H1 (cell line): ENCODE data around the gene VDR. TPM values are rescaled to one million over a fixed set of nuclear protein-coding genes. Genes with fewer than 3 reads are reported as not detected.

ENCODE experiments used
- CTCF ChIA-PET: fragments of 300-600 bp; sonication (Branson Sonifier 250); formaldehyde crosslinking; loops from one replicate; lab custom pipeline; 2021; ENCODE audit not compliant: partially characterized antibody; lab: Charles Lee
- POLR2A ChIA-PET: fragments of 300-600 bp; sonication (Branson Sonifier 250); formaldehyde crosslinking; loops from one replicate; lab custom pipeline; 2021; ENCODE audit warnings: inconsistent platforms; ENCODE audit not compliant: partially characterized antibody; lab: Charles Lee
- DNase-seq, 2 experiments: peaks; one replicate each; pipeline versions ENCODE4 v3.0.0 to v3.0.0-alpha.2; 2010 to 2022; ENCODE audit warnings: low spot score in 2 of 2, low read depth in 1 of 2, mixed read lengths in 1 of 2
- FAIRE-seq: peaks from 2 replicates; lab custom pipeline; 2011; peaks lifted over from hg19 to GRCh38; lab: Jason Lieb, UNC
- H2AFZ ChIP-seq: 2 replicates; pipeline ENCODE4 v1.8.1; 2012; ENCODE audit warnings: low read length, inconsistent platforms
- H2AK5ac ChIP-seq: 2 replicates; pipeline ENCODE4 v1.6.1; 2013; ENCODE audit warnings: low read depth, low read length
- H2BK120ac ChIP-seq: replicated peaks from 2 replicates; pipeline ENCODE3; 2013; ENCODE audit warnings: low read depth, low read length, inconsistent platforms
- H2BK12ac ChIP-seq: 2 replicates; pipeline ENCODE4 v1.6.1; 2013; ENCODE audit warnings: low read depth, low read length
- H2BK15ac ChIP-seq: 2 replicates; pipeline ENCODE4 v1.6.1; 2013; ENCODE audit warnings: low read length
- H2BK20ac ChIP-seq: 2 replicates; pipeline ENCODE4 v1.6.1; 2013; ENCODE audit warnings: low read length
- H2BK5ac ChIP-seq: 2 replicates; pipeline ENCODE4 v1.6.1; 2013; ENCODE audit warnings: low read depth, low read length
- H3K14ac ChIP-seq: 2 replicates; pipeline ENCODE4 v1.6.1; 2013; ENCODE audit warnings: inconsistent platforms; ENCODE audit not compliant: insufficient read length
- H3K18ac ChIP-seq: 2 replicates; pipeline ENCODE4 v1.6.1; 2013; ENCODE audit warnings: low read length; ENCODE audit errors: extremely low read depth
- H3K23ac ChIP-seq: 2 replicates; pipeline ENCODE4 v1.6.1; 2013; ENCODE audit warnings: inconsistent platforms; ENCODE audit not compliant: insufficient read length
- H3K23me2 ChIP-seq: 2 replicates; pipeline ENCODE4 v1.6.1; 2013; ENCODE audit warnings: low read depth, low read length
- H3K27ac ChIP-seq: 2 replicates; pipeline ENCODE4 v1.6.1; 2011; ENCODE audit warnings: low read depth, low read length, inconsistent platforms
- H3K27me3 ChIP-seq, 4 experiments: replicated peaks in 1 of 4; 1 replicate in 1 of 4; 2 replicates in 3 of 4; pipeline versions ENCODE4 v1.6.1 to v1.8.1; 2011 to 2013; ENCODE audit warnings: low read length in 3 of 4, mild to moderate bottlenecking in 3 of 4, inconsistent platforms in 2 of 4, mixed read lengths in 2 of 4, moderate library complexity in 1 of 4; ENCODE audit not compliant: control insufficient read depth in 3 of 4, insufficient read depth in 3 of 4; ENCODE audit errors: extremely low read depth in 1 of 4
- H3K36me3 ChIP-seq, 4 experiments: 2 replicates each; pipeline versions ENCODE4 v1.6.1 to v1.8.1; 2011 to 2013; ENCODE audit warnings: mild to moderate bottlenecking in 4 of 4, low read length in 3 of 4, moderate library complexity in 2 of 4, control low read depth in 1 of 4, inconsistent platforms in 1 of 4; ENCODE audit not compliant: insufficient read depth in 4 of 4, control insufficient read depth in 2 of 4
- H3K4ac ChIP-seq: replicated peaks from 2 replicates; pipeline ENCODE3; 2013; ENCODE audit warnings: low read length, low read depth, mixed read lengths, inconsistent platforms; ENCODE audit not compliant: insufficient read length
- H3K4me1 ChIP-seq, 4 experiments: replicated peaks in 1 of 4; 1 replicate in 1 of 4; 2 replicates in 3 of 4; pipeline versions ENCODE4 v1.6.1 to v1.8.1; 2011 to 2013; ENCODE audit warnings: low read length in 3 of 4, inconsistent platforms in 2 of 4, mixed read lengths in 1 of 4; ENCODE audit not compliant: insufficient read depth in 4 of 4, control insufficient read depth in 3 of 4
- H3K4me2 ChIP-seq, 2 experiments: 2 replicates each; pipeline versions ENCODE4 v1.6.1 to v1.8.1; 2011 to 2013; ENCODE audit warnings: low read depth in 2 of 2, low read length in 2 of 2, control low read depth in 1 of 2, inconsistent platforms in 1 of 2, mild to moderate bottlenecking in 1 of 2; ENCODE audit not compliant: insufficient read depth in 1 of 2
- H3K4me3 ChIP-seq, 4 experiments: fragments of 200-600, 300-600 bp in 1 of 4; sonication (generic), shearing (Covaris generic), sonication (Bioruptor Twin) in 1 of 4; 2 replicates each; pipeline versions ENCODE4 v1.5.1 to v1.8.1; 2011 to 2016; ENCODE audit warnings: low read length in 4 of 4, low read depth in 3 of 4, control low read depth in 2 of 4, inconsistent platforms in 2 of 4, mild to moderate bottlenecking in 2 of 4, mixed read lengths in 1 of 4, moderate library complexity in 1 of 4; ENCODE audit not compliant: insufficient read depth in 2 of 4; ENCODE audit errors: extremely low read depth in 1 of 4
- H3K56ac ChIP-seq: replicated peaks from 2 replicates; pipeline ENCODE3; 2013; ENCODE audit warnings: low read depth, mild to moderate bottlenecking, mixed read lengths, low read length, inconsistent platforms; ENCODE audit not compliant: insufficient read length
- H3K79me1 ChIP-seq: 2 replicates; pipeline ENCODE4 v1.6.1; 2013; ENCODE audit warnings: low read depth, low read length, control low read depth
- H3K79me2 ChIP-seq, 2 experiments: 2 replicates each; pipeline versions ENCODE4 v1.6.1 to v1.8.1; 2012 to 2013; ENCODE audit warnings: low read length in 2 of 2, mild to moderate bottlenecking in 2 of 2, inconsistent platforms in 1 of 2; ENCODE audit not compliant: insufficient read depth in 2 of 2, control insufficient read depth in 1 of 2
- H3K9ac ChIP-seq, 4 experiments: replicated peaks in 1 of 4; 1 replicate in 1 of 4; 2 replicates in 3 of 4; pipeline versions ENCODE4 v1.6.1 to v1.8.1; 2011 to 2013; ENCODE audit warnings: low read depth in 3 of 4, low read length in 3 of 4, control low read depth in 2 of 4, mild to moderate bottlenecking in 2 of 4, moderate library complexity in 2 of 4, inconsistent platforms in 1 of 4; ENCODE audit errors: extremely low read depth in 1 of 4
- H3K9me3 ChIP-seq, 2 experiments: 2 replicates each; pipeline versions ENCODE4 v1.6.1 to v1.8.1; 2012 to 2013; ENCODE audit warnings: mild to moderate bottlenecking in 2 of 2, moderate library complexity in 2 of 2, control low read depth in 1 of 2, inconsistent platforms in 1 of 2, low read depth in 1 of 2, low read length in 1 of 2, mixed read lengths in 1 of 2; ENCODE audit not compliant: insufficient read depth in 2 of 2
- H4K20me1 ChIP-seq, 2 experiments: replicated peaks in 1 of 2; 2 replicates each; pipeline versions ENCODE3 to v1.8.1; 2011 to 2013; ENCODE audit warnings: inconsistent platforms in 2 of 2, low read length in 2 of 2, mild to moderate bottlenecking in 1 of 2; ENCODE audit not compliant: insufficient read depth in 2 of 2, control insufficient read depth in 1 of 2
- H4K5ac ChIP-seq: 2 replicates; pipeline ENCODE4 v1.6.1; 2013; ENCODE audit warnings: low read length, low read depth, mixed read lengths, inconsistent platforms; ENCODE audit not compliant: insufficient read length
- H4K8ac ChIP-seq: 2 replicates; pipeline ENCODE4 v1.8.0; 2013; ENCODE audit warnings: mild to moderate bottlenecking, moderate library complexity, low read length, inconsistent platforms; ENCODE audit not compliant: insufficient read depth; ENCODE audit errors: extremely low read depth
- H4K91ac ChIP-seq: replicated peaks from 2 replicates; pipeline ENCODE3; 2013; ENCODE audit warnings: low read length, mixed read lengths, inconsistent platforms; ENCODE audit not compliant: insufficient read length
- ASH2L ChIP-seq: fragments of 200-600, 300-600 bp; sonication (generic); IDR thresholded peaks from one replicate; pipeline ENCODE4 v1.7.1; 2017; ENCODE audit warnings: low read length
- BCL11A ChIP-seq, 2 experiments: IDR thresholded peaks; one replicate each; pipeline ENCODE4 v1.6.1; 2011; ENCODE audit warnings: low read depth in 2 of 2, low read length in 2 of 2, mild to moderate bottlenecking in 2 of 2
- BRCA1 ChIP-seq: IDR thresholded peaks from 2 replicates; pipeline ENCODE4 v1.6.1; 2012; ENCODE audit warnings: low read depth, low read length, improper control_type of control experiment
- CBX8 ChIP-seq: fragments of 300-800, 300-1000 bp; sonication (generic); IDR thresholded peaks from 2 replicates; pipeline ENCODE4 v1.7.1; 2016; ENCODE audit warnings: low read depth, low read length, borderline replicate concordance
- CTBP2 ChIP-seq: IDR thresholded peaks from 2 replicates; pipeline ENCODE4 v1.7.0; 2011; ENCODE audit warnings: borderline replicate concordance, mild to moderate bottlenecking, moderate library complexity, mixed read lengths, low read length; ENCODE audit not compliant: insufficient read depth, insufficient read length
- HDAC2 ChIP-seq, 2 experiments: fragments of 300-600 bp in 1 of 2; sonication (generic) in 1 of 2; IDR thresholded peaks; 2 replicates each; pipeline ENCODE4 v1.6.1; 2011 to 2012; ENCODE audit warnings: low read depth in 2 of 2, low read length in 2 of 2, mild to moderate bottlenecking in 2 of 2, moderate library complexity in 2 of 2, borderline replicate concordance in 1 of 2, inconsistent platforms in 1 of 2
- KDM5A ChIP-seq: fragments of 200-600 bp; IDR thresholded peaks from 2 replicates; pipeline ENCODE4 v1.7.1; 2012; ENCODE audit warnings: mild to moderate bottlenecking, low read length, inconsistent platforms, mixed read lengths
- NRF1 ChIP-seq: IDR thresholded peaks from 2 replicates; pipeline ENCODE4 v1.6.1; 2011; ENCODE audit warnings: mild to moderate bottlenecking, low read depth, low read length, improper control_type of control experiment
- PHF8 ChIP-seq: fragments of 200-600 bp; sonication (generic); conservative IDR thresholded peaks from 2 replicates; pipeline ENCODE4 v1.7.1; 2012; ENCODE audit warnings: low read depth, mild to moderate bottlenecking, inconsistent platforms, low read length, moderate library complexity
- SIN3A ChIP-seq, 2 experiments: IDR thresholded peaks in 1 of 2; conservative IDR thresholded peaks in 1 of 2; 2 replicates each; pipeline ENCODE4 v1.6.1; 2011 to 2012; ENCODE audit warnings: low read length in 2 of 2, improper control_type of control experiment in 1 of 2, low read depth in 1 of 2, mild to moderate bottlenecking in 1 of 2
- SIX5 ChIP-seq: IDR thresholded peaks from 2 replicates; pipeline ENCODE4 v1.6.1; 2011; ENCODE audit warnings: mild to moderate bottlenecking, low read depth, low read length
- SP4 ChIP-seq: IDR thresholded peaks from 2 replicates; pipeline ENCODE4 v1.6.1; 2012; ENCODE audit warnings: low read length, inconsistent platforms
- TAF1 ChIP-seq: IDR thresholded peaks from 2 replicates; pipeline ENCODE4 v1.6.1; 2011; ENCODE audit warnings: mild to moderate bottlenecking, low read depth, low read length
- WGBS, 2 experiments: shearing (Covaris generic) in 1 of 2; methylation state at CpG; one replicate each; pipeline versions ENCODE4 v1.1.6 to v1.1.7; 2013 to 2015; ENCODE audit warnings: low lambda C conversion rate in 2 of 2, mixed read lengths in 2 of 2, inconsistent platforms in 1 of 2, low coverage in 1 of 2, missing lambda C conversion rate in 1 of 2; ENCODE audit not compliant: insufficient replicate concordance in 2 of 2, insufficient coverage in 1 of 2, insufficient read length in 1 of 2; ENCODE audit errors: extremely low coverage in 1 of 2, missing lambda C conversion rate in 1 of 2; 5-methylcytosine and 5-hydroxymethylcytosine counted together
- polyA plus RNA-seq, 7 experiments: library from polyadenylated mRNA; depleted of rRNA in 3 of 7; stranded (reverse) in 5 of 7; unstranded in 2 of 7; fragments of >200 nt in 5 of 7; fragments of 200-250 nt in 2 of 7; gene quantifications; 1 replicate in 5 of 7; 2 replicates in 1 of 7; 4 replicates in 1 of 7; pipeline versions ENCODE4 v1.2.1 to v1.2.3, GENCODE V29; 2011 to 2013; ENCODE audit warnings: missing spikeins in 2 of 7, mixed read lengths in 2 of 7
- total RNA-seq: library from RNA; stranded (reverse); fragmentation: NEBNext Ultra II Directional; extraction: Animal tissue kit (Norgen Biotek cat#: 25700); gene quantifications from 2 replicates; pipeline ENCODE4 v1.2.1, GENCODE V29; 2021
- TF ChIP-seq, protein P1 (sequence below): IDR thresholded peaks from 2 replicates; pipeline ENCODE4 v1.6.1; 2012; ENCODE audit warnings: inconsistent platforms

Gene VDR
- total and polyA plus RNA-seq, 2 of the 8 experiments (the other 6 are each of a cell fraction or from before 2014, with no cell fraction given) = 0.44 to 0.65 TPM

DNA sequence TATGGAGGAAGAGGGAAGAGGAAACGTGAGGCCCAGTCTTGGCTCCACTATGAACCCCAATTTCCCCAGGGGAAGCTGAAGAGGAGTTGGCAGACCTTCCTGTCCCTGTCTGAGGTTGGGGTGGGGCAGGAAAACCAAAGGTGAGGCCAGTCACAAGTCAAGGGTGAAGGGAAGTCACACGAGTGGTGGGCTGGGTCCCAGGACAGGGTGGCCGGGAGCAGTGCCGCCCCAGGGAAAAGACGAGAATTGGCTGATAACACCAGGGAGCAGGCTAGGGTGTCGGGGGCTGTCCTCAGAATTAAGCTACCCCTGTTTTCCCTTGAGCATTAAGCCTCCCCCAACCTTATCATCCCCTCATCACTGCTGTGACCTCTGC is 3.1 kb downstream of the VDR start:
- Histone ChIP-seq H4K91ac (no peak overlapping the region), H3K23me2 (peaks cover 11% of the 10 kb centered on the region), H3K9me3 (no peaks in the 10 kb centered on the region), H3K27me3 (peaks cover 7 to 52% (median 34%) of the 10 kb centered on the region in 4 experiments), H2AFZ (no peak overlapping the region), H3K4me1 (peaks cover 0 to 9% (median 5%) of the 10 kb centered on the region in 4 experiments; a peak in 4 of 7 replicates), H3K14ac (no peak overlapping the region), H3K56ac (no peak overlapping the region), H2BK15ac (no peak overlapping the region), H2AK5ac (no peak overlapping the region), H2BK5ac (no peak overlapping the region), H3K9ac (no peak overlapping the region), H3K18ac (no peak overlapping the region), H3K79me1 (no peaks in the 10 kb centered on the region), H3K4me2 (no peak overlapping the region), H3K27ac (no peak overlapping the region), H4K5ac (no peak overlapping the region), H4K20me1 (no peaks in the 10 kb centered on the region), H3K36me3 (no peaks in the 10 kb centered on the region), H3K4me3 (no peak overlapping the region), H3K23ac (no peak overlapping the region), H2BK20ac (no peak overlapping the region), H3K79me2 (no peaks in the 10 kb centered on the region), H4K8ac (no peak overlapping the region), H3K4ac (no peak overlapping the region), H2BK12ac (no peak overlapping the region), H2BK120ac (no peak overlapping the region)
- FAIRE-seq (no peak), DNase-seq (no peak)
- WGBS, 2 experiments = 80% methylated on average over 6 of the region's 6 CpGs; no CpG with 5 or more reads in 1 of the 2 experiments
- no peak for TF ChIP-seq BRCA1
- TF ChIP-seq TAF1 = no peak
- no peak for TF ChIP-seq NRF1
- no peak for TF ChIP-seq SP4
- no peak for TF ChIP-seq BCL11A (IDR thresholded peaks at IDR 0.05; ENCODE audit: low read depth in 2 of 2, low read length in 2 of 2)
- TF ChIP-seq ASH2L = no peak
- no peak for TF ChIP-seq PHF8
- no peak for TF ChIP-seq SIX5
- TF ChIP-seq, protein P1, sequence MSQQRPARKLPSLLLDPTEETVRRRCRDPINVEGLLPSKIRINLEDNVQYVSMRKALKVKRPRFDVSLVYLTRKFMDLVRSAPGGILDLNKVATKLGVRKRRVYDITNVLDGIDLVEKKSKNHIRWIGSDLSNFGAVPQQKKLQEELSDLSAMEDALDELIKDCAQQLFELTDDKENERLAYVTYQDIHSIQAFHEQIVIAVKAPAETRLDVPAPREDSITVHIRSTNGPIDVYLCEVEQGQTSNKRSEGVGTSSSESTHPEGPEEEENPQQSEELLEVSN = no peak
- no peak for TF ChIP-seq KDM5A
- TF ChIP-seq CTBP2 = no peak
- TF ChIP-seq CBX8 = no peak
- no peak for TF ChIP-seq HDAC2 (IDR thresholded peaks at IDR 0.05; ENCODE audit: borderline replicate concordance in 1 of 2, low read depth in 2 of 2, low read length in 2 of 2)
- no peak for TF ChIP-seq SIN3A (conservative IDR thresholded peaks at IDR 0.05 in 1 of 2, IDR thresholded peaks at IDR 0.05 in 1 of 2; ENCODE audit: low read depth in 1 of 2, low read length in 2 of 2)
- POLR2A ChIA-PET = no interaction called here
- CTCF ChIA-PET = interaction anchor here (0.9 to 5.4 kb wide), 5 partner anchors 10 to 122 kb away, joined by 3 to 37 read pairs (median 4); no protein-coding TSS in a partner anchor
